ENCODE measurements around the gene PRRT3.

GRCh38 chr3:9914559-9915253 lies 37.5 kb downstream of the PRRT3 start:
- no peak for TF ChIP-seq CTCF (IDR thresholded peaks at IDR 0.05)
- no peak for TF ChIP-seq ARID4B (CRISPR knock-in tag; IDR thresholded peaks at IDR 0.05; ENCODE audit: borderline replicate concordance)
- no peak for TF ChIP-seq E2F5 (CRISPR knock-in tag; IDR thresholded peaks at IDR 0.05)
- TF ChIP-seq TP53 (CRISPR knock-in tag; IDR thresholded peaks at IDR 0.05) = no peak
- TF ChIP-seq IRF1 (CRISPR knock-in tag; IDR thresholded peaks at IDR 0.05) = no peak
- no peak for TF ChIP-seq CREB1 (CRISPR knock-in tag; IDR thresholded peaks at IDR 0.05)
- no peak for TF ChIP-seq USF1 (CRISPR knock-in tag; IDR thresholded peaks at IDR 0.05)
- TF ChIP-seq SP1 (CRISPR knock-in tag; conservative IDR thresholded peaks at IDR 0.05) = no peak
- no peak for TF ChIP-seq PREB (CRISPR knock-in tag; IDR thresholded peaks at IDR 0.05; ENCODE audit: borderline replicate concordance)
- no peak for TF ChIP-seq ETV6 (CRISPR knock-in tag; IDR thresholded peaks at IDR 0.05)
- TF ChIP-seq ZNF121 (CRISPR knock-in tag; IDR thresholded peaks at IDR 0.05) = no peak
- no peak for TF ChIP-seq STAT6 (CRISPR knock-in tag; conservative IDR thresholded peaks at IDR 0.05; ENCODE audit: low read depth)
- TF ChIP-seq FOXP4 (CRISPR knock-in tag; IDR thresholded peaks at IDR 0.05) = no peak
- TF ChIP-seq ZBTB21 (CRISPR knock-in tag; IDR thresholded peaks at IDR 0.05; ENCODE audit: borderline replicate concordance) = no peak

Measured in WTC11 (cell line).